WTC11 (cell line): ENCODE measurements around the gene TOB1. TPM values are rescaled to one million over a fixed set of nuclear protein-coding genes. Genes with fewer than 3 reads are reported as not detected.

Source experiments
- ATAC-seq: fragments of 200-7000 bp; cut with Tn5 transposase; 2 replicates; pipeline ENCODE4 v1.10.0; 2021; ENCODE audit warnings: mild to moderate bottlenecking, moderate library complexity
- CTCF ChIA-PET: fragments of 300-600 bp; sonication (Branson Sonifier 250); formaldehyde crosslinking; loops from one replicate; lab custom pipeline; 2021; ENCODE audit warnings: antibody characterized with exemption; lab: Charles Lee
- POLR2A ChIA-PET: fragments of 350-600 bp; sonication (Branson Sonifier 250); formaldehyde crosslinking; loops from one replicate; lab custom pipeline; 2021; ENCODE audit warnings: antibody characterized with exemption; lab: Charles Lee
- DNase-seq: peaks from one replicate; pipeline ENCODE4 v3.0.0; 2021; ENCODE audit warnings: low spot score
- H3K27ac Mint-ChIP-seq: 2 replicates; pipeline ENCODE4 v1.8.0; 2021; ENCODE audit warnings: mixed read lengths
- H3K27me3 Mint-ChIP-seq: 2 replicates; pipeline ENCODE4 v1.8.0; 2021; ENCODE audit warnings: low read depth, mild to moderate bottlenecking, moderate library complexity, mixed read lengths
- H3K36me3 Mint-ChIP-seq: 2 replicates; pipeline ENCODE4 v1.8.0; 2021; ENCODE audit warnings: mixed read lengths
- H3K4me1 Mint-ChIP-seq: 2 replicates; pipeline ENCODE4 v1.8.0; 2022; ENCODE audit warnings: mixed read lengths
- H3K4me3 Mint-ChIP-seq: 2 replicates; pipeline ENCODE4 v1.8.0; 2021; ENCODE audit warnings: mild to moderate bottlenecking, moderate library complexity, mixed read lengths
- H3K9me3 Mint-ChIP-seq: 2 replicates; pipeline ENCODE4 v1.8.0; 2021; ENCODE audit warnings: mixed read lengths
- AFF4 ChIP-seq: sonication (generic); formaldehyde crosslinking; IDR thresholded peaks from 2 replicates; pipeline ENCODE4 v1.8.1; 2023; ENCODE audit warnings: mild to moderate bottlenecking, missing genetic modification reagents, borderline replicate concordance
- ATF3 ChIP-seq: sonication (generic); formaldehyde crosslinking; conservative IDR thresholded peaks from 2 replicates; pipeline ENCODE4 v1.8.1; 2022; ENCODE audit warnings: mild to moderate bottlenecking, missing genetic modification reagents
- CREB1 ChIP-seq: sonication (generic); formaldehyde crosslinking; IDR thresholded peaks from 2 replicates; pipeline ENCODE4 v1.8.0; 2023; ENCODE audit warnings: mild to moderate bottlenecking, missing genetic modification reagents
- E2F4 ChIP-seq: sonication (generic); formaldehyde crosslinking; IDR thresholded peaks from 2 replicates; pipeline ENCODE4 v1.8.1; 2022; ENCODE audit warnings: low read depth, mild to moderate bottlenecking, moderate library complexity, missing genetic modification reagents, borderline replicate concordance
- EMX1 ChIP-seq: fragments of 250-450 bp; sonication (Bioruptor Pico); IDR thresholded peaks from 2 replicates; pipeline ENCODE4 v1.8.0; 2021; ENCODE audit warnings: mild to moderate bottlenecking
- FOXJ3 ChIP-seq: sonication (generic); formaldehyde crosslinking; IDR thresholded peaks from 2 replicates; pipeline ENCODE4 v1.9.0; 2021; ENCODE audit warnings: missing genetic modification reagents, mild to moderate bottlenecking, borderline replicate concordance
- FOXP1 ChIP-seq: sonication (generic); formaldehyde crosslinking; IDR thresholded peaks from 2 replicates; pipeline ENCODE4 v1.8.0; 2022; ENCODE audit warnings: missing genetic modification reagents, mild to moderate bottlenecking, moderate library complexity, borderline replicate concordance
- GABPB1 ChIP-seq: sonication (generic); formaldehyde crosslinking; IDR thresholded peaks from 2 replicates; pipeline ENCODE4 v1.8.1; 2023; ENCODE audit warnings: mild to moderate bottlenecking, missing genetic modification reagents
- HMGA2 ChIP-seq: fragments of 250-450 bp; sonication (Bioruptor Pico); IDR thresholded peaks from 2 replicates; pipeline ENCODE4 v1.4.0; 2021; ENCODE audit warnings: mild to moderate bottlenecking, moderate library complexity
- IRF2 ChIP-seq: sonication (generic); formaldehyde crosslinking; IDR thresholded peaks from 2 replicates; pipeline ENCODE4 v1.8.0; 2022; ENCODE audit warnings: low read depth, missing genetic modification reagents, borderline replicate concordance
- NFATC4 ChIP-seq: fragments of 250-450 bp; sonication (Bioruptor Pico); IDR thresholded peaks from 2 replicates; pipeline ENCODE4 v1.9.0; 2021; ENCODE audit warnings: mild to moderate bottlenecking
- NFYB ChIP-seq: sonication (generic); formaldehyde crosslinking; conservative IDR thresholded peaks from 2 replicates; pipeline ENCODE4 v1.8.0; 2022; ENCODE audit warnings: low read depth, missing genetic modification reagents
- NR1H2 ChIP-seq: sonication (generic); formaldehyde crosslinking; IDR thresholded peaks from 2 replicates; pipeline ENCODE4 v1.9.0; 2021; ENCODE audit warnings: mild to moderate bottlenecking, moderate library complexity, missing genetic modification reagents
- OVOL2 ChIP-seq: fragments of 250-450 bp; sonication (Bioruptor Pico); IDR thresholded peaks from 2 replicates; pipeline ENCODE4 v1.9.0; 2021; ENCODE audit warnings: mild to moderate bottlenecking, borderline replicate concordance
- PRRX2 ChIP-seq: fragments of 250-450 bp; sonication (Bioruptor Pico); IDR thresholded peaks from 2 replicates; pipeline ENCODE4 v1.8.0; 2021; ENCODE audit warnings: mild to moderate bottlenecking
- RORB ChIP-seq: fragments of 250-450 bp; sonication (Bioruptor Pico); IDR thresholded peaks from 2 replicates; pipeline ENCODE4 v1.9.0; 2021; ENCODE audit warnings: mild to moderate bottlenecking
- SMAD4 ChIP-seq: sonication (generic); formaldehyde crosslinking; IDR thresholded peaks from 2 replicates; pipeline ENCODE4 v1.8.0; 2022; ENCODE audit warnings: mild to moderate bottlenecking, missing genetic modification reagents
- TP53 ChIP-seq: sonication (generic); formaldehyde crosslinking; IDR thresholded peaks from 2 replicates; pipeline ENCODE4 v1.8.1; 2023; ENCODE audit warnings: mild to moderate bottlenecking, missing genetic modification reagents
- ZNF121 ChIP-seq: sonication (generic); formaldehyde crosslinking; IDR thresholded peaks from 2 replicates; pipeline ENCODE4 v1.8.0; 2023; ENCODE audit warnings: missing genetic modification reagents
- ZNF232 ChIP-seq: sonication (generic); formaldehyde crosslinking; IDR thresholded peaks from 2 replicates; pipeline ENCODE4 v1.8.0; 2022; ENCODE audit warnings: mild to moderate bottlenecking, missing genetic modification reagents
- ZNF671 ChIP-seq: fragments of 250-450 bp; sonication (Bioruptor Pico); IDR thresholded peaks from 2 replicates; pipeline ENCODE4 v1.8.0; 2021; ENCODE audit warnings: mild to moderate bottlenecking
- total RNA-seq: library from RNA; stranded (reverse); gene quantifications from 3 replicates; pipeline ENCODE4 v1.2.3, GENCODE V29; 2021
- TF ChIP-seq, protein P1 (sequence below): sonication (generic); formaldehyde crosslinking; IDR thresholded peaks from 2 replicates; pipeline ENCODE4 v1.8.1; 2022; ENCODE audit warnings: mild to moderate bottlenecking, missing genetic modification reagents, moderate library complexity, borderline replicate concordance
- TF ChIP-seq, protein P2 (sequence below): sonication (generic); formaldehyde crosslinking; IDR thresholded peaks from 2 replicates; pipeline ENCODE4 v1.8.1; 2023; ENCODE audit warnings: mild to moderate bottlenecking, missing genetic modification reagents, moderate library complexity
- TF ChIP-seq, protein P3 (sequence below): sonication (generic); formaldehyde crosslinking; IDR thresholded peaks from 2 replicates; pipeline ENCODE4 v1.8.1; 2023; ENCODE audit warnings: mild to moderate bottlenecking, missing genetic modification reagents, moderate library complexity
- TF ChIP-seq, protein P4 (sequence below): sonication (generic); formaldehyde crosslinking; IDR thresholded peaks from 2 replicates; pipeline ENCODE4 v1.8.0; 2022; ENCODE audit warnings: mild to moderate bottlenecking, missing genetic modification reagents

Gene TOB1
- total RNA-seq, 1 experiment from 2014 or later: 36.0 TPM

DNA sequence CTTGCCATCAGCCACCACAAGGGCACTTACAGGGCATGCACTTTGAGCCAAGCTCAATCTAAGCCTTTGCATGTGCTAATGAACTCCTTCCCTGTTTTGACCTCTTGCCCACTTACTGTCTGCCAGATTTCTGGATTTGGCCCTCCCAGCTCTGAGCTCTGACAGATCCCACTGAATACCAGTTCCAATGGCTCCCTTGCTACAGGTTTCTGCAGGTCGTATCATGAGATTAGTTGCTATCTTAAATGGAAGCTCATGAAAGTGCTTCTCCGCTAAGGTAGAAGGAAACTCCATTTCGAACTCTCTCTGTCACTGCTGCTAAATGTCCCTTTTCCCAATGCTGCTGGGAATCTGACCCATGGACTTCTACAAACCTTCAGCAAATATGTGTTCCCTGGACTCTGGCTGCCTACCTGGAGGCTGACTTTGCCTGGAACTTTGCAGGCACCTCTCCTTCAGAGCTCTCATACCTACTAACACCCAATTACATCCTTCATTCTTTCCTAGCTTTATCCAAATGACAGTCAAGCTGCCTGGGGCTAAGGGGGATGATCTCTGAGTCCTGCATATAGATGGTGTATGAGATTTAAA is 23.5 kb upstream of the TOB1 start (continued):
- no peak for TF ChIP-seq AFF4 (CRISPR knock-in tag)
- no peak for TF ChIP-seq ATF3 (CRISPR knock-in tag)
- TF ChIP-seq ZNF121 (CRISPR knock-in tag): no peak
- no peak for TF ChIP-seq FOXJ3 (CRISPR knock-in tag)
- no peak for TF ChIP-seq PRRX2 (CRISPR knock-in tag)
- no peak for TF ChIP-seq HMGA2 (CRISPR knock-in tag)
- no peak for TF ChIP-seq SMAD4
- TF ChIP-seq, protein P1, sequence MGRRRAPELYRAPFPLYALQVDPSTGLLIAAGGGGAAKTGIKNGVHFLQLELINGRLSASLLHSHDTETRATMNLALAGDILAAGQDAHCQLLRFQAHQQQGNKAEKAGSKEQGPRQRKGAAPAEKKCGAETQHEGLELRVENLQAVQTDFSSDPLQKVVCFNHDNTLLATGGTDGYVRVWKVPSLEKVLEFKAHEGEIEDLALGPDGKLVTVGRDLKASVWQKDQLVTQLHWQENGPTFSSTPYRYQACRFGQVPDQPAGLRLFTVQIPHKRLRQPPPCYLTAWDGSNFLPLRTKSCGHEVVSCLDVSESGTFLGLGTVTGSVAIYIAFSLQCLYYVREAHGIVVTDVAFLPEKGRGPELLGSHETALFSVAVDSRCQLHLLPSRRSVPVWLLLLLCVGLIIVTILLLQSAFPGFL: no peak
- TF ChIP-seq ZNF671 (CRISPR knock-in tag): no peak
- TF ChIP-seq OVOL2 (CRISPR knock-in tag): no peak
- no peak for TF ChIP-seq GABPB1 (CRISPR knock-in tag)
- no peak for TF ChIP-seq CREB1 (CRISPR knock-in tag)

DNA sequence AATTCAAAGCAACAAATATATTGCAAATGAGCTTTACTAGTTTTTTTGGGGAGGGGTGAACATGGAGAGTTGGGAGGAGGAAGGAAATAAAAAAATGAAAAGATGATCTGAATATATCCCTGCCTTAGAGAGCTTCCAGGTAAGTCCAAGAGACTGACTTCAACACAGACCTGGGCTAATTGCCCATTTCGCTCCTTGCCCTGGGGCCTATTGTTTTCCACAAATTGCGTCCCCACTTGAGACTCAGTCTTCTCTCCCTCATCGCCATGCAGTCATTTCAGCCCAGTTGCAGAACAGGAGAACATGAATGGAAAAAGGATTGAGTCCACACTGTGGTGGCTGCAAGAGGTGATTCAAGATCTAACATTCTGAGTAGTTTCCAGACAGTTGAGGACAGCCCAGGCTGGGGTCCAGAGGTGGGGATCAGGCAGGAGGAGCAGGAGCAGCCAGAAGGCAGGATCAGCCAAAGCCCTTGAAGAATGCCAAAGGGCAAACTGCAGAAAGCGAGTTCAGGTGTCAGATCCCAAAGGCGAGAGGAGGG is 21.6 kb upstream of the TOB1 start:
- Mint-ChIP-seq H3K4me1 (peaks cover 41% of the 10 kb centered on the region), H3K27me3 (no peaks in the 10 kb centered on the region), H3K9me3 (no peaks in the 10 kb centered on the region), H3K4me3 (no peak overlapping the region), H3K27ac (no peak overlapping the region), H3K36me3 (no peaks in the 10 kb centered on the region)
- no peak for ATAC-seq
- DNase-seq: no peak
- ChIA-PET POLR2A (interaction anchor here (1.7 kb wide), 1 partner anchor 21 kb away, joined by 6 read pairs; the partner anchor contains the start of gene TOB1), CTCF (interaction anchor here (0.8 to 1.1 kb wide), 2 partner anchors 24 to 105 kb away, joined by 3 to 5 read pairs; no protein-coding TSS in a partner anchor)
- no peak for TF ChIP-seq IRF2
- TF ChIP-seq EMX1 (CRISPR knock-in tag): no peak
- TF ChIP-seq NFATC4 (CRISPR knock-in tag): no peak
- no peak for TF ChIP-seq E2F4 (CRISPR knock-in tag)
- TF ChIP-seq RORB: no peak
- TF ChIP-seq, protein P2, sequence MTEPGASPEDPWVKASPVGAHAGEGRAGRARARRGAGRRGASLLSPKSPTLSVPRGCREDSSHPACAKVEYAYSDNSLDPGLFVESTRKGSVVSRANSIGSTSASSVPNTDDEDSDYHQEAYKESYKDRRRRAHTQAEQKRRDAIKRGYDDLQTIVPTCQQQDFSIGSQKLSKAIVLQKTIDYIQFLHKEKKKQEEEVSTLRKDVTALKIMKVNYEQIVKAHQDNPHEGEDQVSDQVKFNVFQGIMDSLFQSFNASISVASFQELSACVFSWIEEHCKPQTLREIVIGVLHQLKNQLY (CRISPR knock-in tag): no peak
- TF ChIP-seq ZNF232 (CRISPR knock-in tag): no peak
- no peak for TF ChIP-seq NFYB (CRISPR knock-in tag)
- no peak for TF ChIP-seq FOXP1 (CRISPR knock-in tag)
- TF ChIP-seq NR1H2 (CRISPR knock-in tag): no peak
- TF ChIP-seq, protein P3, sequence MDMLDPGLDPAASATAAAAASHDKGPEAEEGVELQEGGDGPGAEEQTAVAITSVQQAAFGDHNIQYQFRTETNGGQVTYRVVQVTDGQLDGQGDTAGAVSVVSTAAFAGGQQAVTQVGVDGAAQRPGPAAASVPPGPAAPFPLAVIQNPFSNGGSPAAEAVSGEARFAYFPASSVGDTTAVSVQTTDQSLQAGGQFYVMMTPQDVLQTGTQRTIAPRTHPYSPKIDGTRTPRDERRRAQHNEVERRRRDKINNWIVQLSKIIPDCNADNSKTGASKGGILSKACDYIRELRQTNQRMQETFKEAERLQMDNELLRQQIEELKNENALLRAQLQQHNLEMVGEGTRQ (CRISPR knock-in tag): no peak
- TF ChIP-seq TP53 (CRISPR knock-in tag): no peak
- TF ChIP-seq, protein P4, sequence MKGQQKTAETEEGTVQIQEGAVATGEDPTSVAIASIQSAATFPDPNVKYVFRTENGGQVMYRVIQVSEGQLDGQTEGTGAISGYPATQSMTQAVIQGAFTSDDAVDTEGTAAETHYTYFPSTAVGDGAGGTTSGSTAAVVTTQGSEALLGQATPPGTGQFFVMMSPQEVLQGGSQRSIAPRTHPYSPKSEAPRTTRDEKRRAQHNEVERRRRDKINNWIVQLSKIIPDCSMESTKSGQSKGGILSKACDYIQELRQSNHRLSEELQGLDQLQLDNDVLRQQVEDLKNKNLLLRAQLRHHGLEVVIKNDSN (CRISPR knock-in tag): no peak
- TF ChIP-seq, all 79 proteins: peak for 0
